Brain pericyte (primary cell): ENCODE results near the gene GID4.

Experiments
- DNase-seq: peaks from one replicate; pipeline ENCODE4 v3.0.0-alpha.2; 2012; ENCODE audit warnings: low read depth, low spot score

Gene GID4

GRCh38 chr17:18101828-18102227, 62.6 kb downstream of the GID4 start:
- DNase-seq: no peak

GRCh38 chr17:18102640-18103039, 63.4 kb downstream of the GID4 start:
- no peak for DNase-seq

- no peak for DNase-seq
These were observed 65.8 kb downstream of the GID4 start for GRCh38 chr17:18105027-18105426.

- no peak for DNase-seq
These were observed 66.4 kb downstream of the GID4 start for GRCh38 chr17:18105595-18105994.

GRCh38 chr17:18106211-18106610, 67.0 kb downstream of the GID4 start:
- DNase-seq: no peak

GRCh38 chr17:18107061-18107790, 68.0 kb downstream of the GID4 start:
- no peak for DNase-seq

- DNase-seq: no peak
These were observed 68.8 kb downstream of the GID4 start for GRCh38 chr17:18107971-18108370.

GRCh38 chr17:18108401-18109312, 69.4 kb downstream of the GID4 start, which contains the start of gene MYO15A:
Gene MYO15A, plus strand, starts transcription at chr17:18108756. Its CDS starts 10,045 bp downstream, at chr17:18118801.
- DNase-seq: no peak

- DNase-seq: no peak
These were observed 70.8 kb downstream of the GID4 start for GRCh38 chr17:18109935-18110485.

GRCh38 chr17:18110636-18111145, 71.5 kb downstream of the GID4 start:
- DNase-seq: no peak

- no peak for DNase-seq
These were observed 72.2 kb downstream of the GID4 start for GRCh38 chr17:18111330-18111971.

GRCh38 chr17:18115517-18115916, 76.3 kb downstream of the GID4 start:
- no peak for DNase-seq

GRCh38 chr17:18116078-18116477, 76.9 kb downstream of the GID4 start:
- DNase-seq: no peak

- DNase-seq: no peak
These were observed 78.3 kb downstream of the GID4 start for GRCh38 chr17:18117533-18117932.
